HEK293T (cell line): Measurements from ENCODE around the gene CASP10.

ENCODE experiments used
- CTCF ChIA-PET: fragments of 350-600 bp; formaldehyde crosslinking; extraction: SDS; loops from one replicate; lab custom pipeline; 2021; ENCODE audit warnings: antibody characterized with exemption, inconsistent platforms; lab: Yijun Ruan, JAX
- POLR2A ChIA-PET: fragments of 350-600 bp; formaldehyde crosslinking; extraction: SDS; loops from one replicate; lab custom pipeline; 2020; ENCODE audit warnings: antibody characterized with exemption, inconsistent platforms; lab: Yijun Ruan, JAX
- DNase-seq: peaks from one replicate; pipeline ENCODE4 v3.0.0; 2012; ENCODE audit warnings: mixed read lengths; ENCODE audit errors: extremely low spot score
- ARNT ChIP-seq: fragments of 450-650 bp; IDR thresholded peaks from 2 replicates; pipeline ENCODE4 v1.6.1; 2017; ENCODE audit warnings: mild to moderate bottlenecking
- BHLHE40 ChIP-seq: fragments of 450-650 bp; IDR thresholded peaks from 2 replicates; pipeline ENCODE4 v1.6.1; 2016; ENCODE audit warnings: mild to moderate bottlenecking, moderate library complexity, borderline replicate concordance
- CTBP1 ChIP-seq: fragments of 450-650 bp; IDR thresholded peaks from 2 replicates; pipeline ENCODE4 v1.6.1; 2016; ENCODE audit warnings: borderline replicate concordance
- ELF4 ChIP-seq: fragments of 450-650 bp; IDR thresholded peaks from 2 replicates; pipeline ENCODE4 v1.6.1; 2017; ENCODE audit warnings: antibody characterized with exemption
- FOXA1 ChIP-seq: fragments of 450-650 bp; IDR thresholded peaks from 2 replicates; pipeline ENCODE4 v1.6.1; 2016; ENCODE audit warnings: mild to moderate bottlenecking
- FOXK2 ChIP-seq: fragments of 450-650 bp; IDR thresholded peaks from 2 replicates; pipeline ENCODE4 v1.6.1; 2016; ENCODE audit warnings: mild to moderate bottlenecking
- FOXM1 ChIP-seq: fragments of 450-650 bp; IDR thresholded peaks from 2 replicates; pipeline ENCODE4 v1.6.1; 2017; ENCODE audit warnings: mild to moderate bottlenecking, borderline replicate concordance
- HDGF ChIP-seq: fragments of 450-650 bp; IDR thresholded peaks from 2 replicates; pipeline ENCODE4 v1.6.1; 2017; ENCODE audit warnings: antibody characterized with exemption, borderline replicate concordance
- L3MBTL2 ChIP-seq: fragments of 450-650 bp; conservative IDR thresholded peaks from 2 replicates; pipeline ENCODE4 v1.6.1; 2016; ENCODE audit warnings: mild to moderate bottlenecking
- LEF1 ChIP-seq: fragments of 450-650 bp; IDR thresholded peaks from 2 replicates; pipeline ENCODE4 v1.6.1; 2017; ENCODE audit warnings: mild to moderate bottlenecking, borderline replicate concordance
- NFRKB ChIP-seq: fragments of 450-650 bp; IDR thresholded peaks from 2 replicates; pipeline ENCODE4 v1.6.1; 2016; ENCODE audit warnings: mild to moderate bottlenecking, moderate library complexity
- PKNOX1 ChIP-seq: fragments of 450-650 bp; IDR thresholded peaks from 2 replicates; pipeline ENCODE4 v1.6.1; 2016
- SP1 ChIP-seq: fragments of 450-650 bp; IDR thresholded peaks from 2 replicates; pipeline ENCODE4 v1.6.1; 2017
- SUZ12 ChIP-seq: fragments of 450-650 bp; IDR thresholded peaks from 2 replicates; pipeline ENCODE4 v1.6.1; 2016; ENCODE audit warnings: mild to moderate bottlenecking
- TARDBP ChIP-seq: fragments of 450-650 bp; IDR thresholded peaks from 2 replicates; pipeline ENCODE4 v1.6.1; 2016
- ZNF384 ChIP-seq: fragments of 450-650 bp; IDR thresholded peaks from 2 replicates; pipeline ENCODE4 v1.6.1; 2016

CASP10 gene

GRCh38 chr2:201154615-201155399, 28.1 kb upstream of the CASP10 start:
- TF ChIP-seq NFRKB (no peak), SUZ12 (no peak), ARNT (no peak), ZNF384 (no peak), SP1 (no peak), FOXM1 (no peak), FOXA1 (no peak), PKNOX1 (no peak), LEF1 (no peak), TARDBP (no peak), FOXK2 (no peak)
- ChIA-PET CTCF (no interaction called here), POLR2A (interaction anchor here (0.6 kb wide), 1 partner anchor 339 kb away, joined by 3 read pairs; no protein-coding TSS in a partner anchor)
- DNase-seq: no peak

- TF ChIP-seq ELF4 (no peak), HDGF (no peak), ARNT (no peak), FOXK2 (no peak), FOXM1 (no peak), FOXA1 (no peak), SP1 (no peak), BHLHE40 (no peak), ZNF384 (no peak), CTBP1 (no peak), LEF1 (no peak), SUZ12 (no peak), PKNOX1 (no peak), L3MBTL2 (no peak), NFRKB (no peak), TARDBP (no peak)
- POLR2A ChIA-PET: no interaction called here
- CTCF ChIA-PET: no interaction called here
- DNase-seq: no peak
These were observed 26.9 kb upstream of the CASP10 start for GRCh38 chr2:201156036-201156435.

- ChIA-PET CTCF (interaction anchor here (2.0 kb wide), 1 partner anchor 40 kb away, joined by 4 read pairs; the partner anchor contains the start of gene CFLAR), POLR2A (no interaction called here)
- no peak for DNase-seq
- TF ChIP-seq NFRKB (no peak), BHLHE40 (no peak), SUZ12 (no peak), FOXK2 (no peak), L3MBTL2 (no peak), FOXM1 (no peak), ZNF384 (no peak), FOXA1 (no peak), ELF4 (no peak), PKNOX1 (no peak), SP1 (no peak), CTBP1 (no peak), LEF1 (no peak), TARDBP (no peak), ARNT (no peak), HDGF (no peak)
These were observed 26.3 kb upstream of the CASP10 start for GRCh38 chr2:201156640-201157039.

- TF ChIP-seq LEF1 (no peak), SUZ12 (no peak), SP1 (no peak), PKNOX1 (no peak), HDGF (no peak)
- POLR2A ChIA-PET: interaction anchor here (1.1 to 1.4 kb wide), 3 partner anchors 25 to 194 kb away, joined by 3 to 7 read pairs (median 5); partner anchors contain the start of genes CASP10, CFLAR and ORC2
- CTCF ChIA-PET: interaction anchor here (0.7 to 2.0 kb wide), 10 partner anchors 18 to 256 kb away, joined by 3 to 8 read pairs (median 4); partner anchors contain the start of genes CFLAR and ORC2
- no peak for DNase-seq
These were observed 25.2 kb upstream of the CASP10 start for GRCh38 chr2:201157694-201158093.

GRCh38 chr2:201158111-201158929, 24.6 kb upstream of the CASP10 start:
- CTCF ChIA-PET: interaction anchor here (0.7 to 2.0 kb wide), 12 partner anchors 18 to 257 kb away, joined by 3 to 8 read pairs (median 4); partner anchors contain the start of genes CFLAR and ORC2
- POLR2A ChIA-PET: interaction anchor here (1.1 to 1.4 kb wide), 3 partner anchors 25 to 195 kb away, joined by 3 to 7 read pairs (median 5); partner anchors contain the start of genes CASP10, CFLAR and ORC2
- no peak for TF ChIP-seq FOXM1
- no peak for TF ChIP-seq CTBP1
- TF ChIP-seq SUZ12: no peak
- TF ChIP-seq LEF1: no peak
- TF ChIP-seq L3MBTL2: no peak
- TF ChIP-seq FOXK2: no peak
- TF ChIP-seq SP1: no peak
- DNase-seq: peak; percentile 71
